ENCODE results near the gene CPHXL.

CPHXL gene

DNA sequence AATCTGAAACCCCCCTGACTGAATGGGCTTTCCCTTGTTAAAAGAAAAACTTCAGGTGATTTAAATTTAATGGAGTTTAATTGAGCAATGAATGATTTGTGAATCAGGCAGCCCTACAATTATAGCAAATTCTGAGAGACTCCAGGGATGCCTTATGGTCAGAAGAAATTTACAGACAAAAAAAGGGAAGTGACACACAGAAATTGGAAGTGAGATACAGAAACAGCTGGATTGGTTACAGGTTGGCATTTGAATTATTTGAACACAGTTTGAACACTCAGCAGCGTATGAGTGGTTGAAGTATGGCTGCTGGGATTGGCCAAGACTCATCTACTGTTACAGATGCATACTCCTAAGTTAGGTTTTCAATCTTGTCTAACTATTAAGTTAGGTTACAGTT is 19.0 kb upstream of the CPHXL start:
- H3K4me3 ChIP-seq (ENCODE audit: low read depth, low read length) = no peak overlapping the region
- DNase-seq (ENCODE audit: low read depth) = no peak
- TF ChIP-seq, protein P1, sequence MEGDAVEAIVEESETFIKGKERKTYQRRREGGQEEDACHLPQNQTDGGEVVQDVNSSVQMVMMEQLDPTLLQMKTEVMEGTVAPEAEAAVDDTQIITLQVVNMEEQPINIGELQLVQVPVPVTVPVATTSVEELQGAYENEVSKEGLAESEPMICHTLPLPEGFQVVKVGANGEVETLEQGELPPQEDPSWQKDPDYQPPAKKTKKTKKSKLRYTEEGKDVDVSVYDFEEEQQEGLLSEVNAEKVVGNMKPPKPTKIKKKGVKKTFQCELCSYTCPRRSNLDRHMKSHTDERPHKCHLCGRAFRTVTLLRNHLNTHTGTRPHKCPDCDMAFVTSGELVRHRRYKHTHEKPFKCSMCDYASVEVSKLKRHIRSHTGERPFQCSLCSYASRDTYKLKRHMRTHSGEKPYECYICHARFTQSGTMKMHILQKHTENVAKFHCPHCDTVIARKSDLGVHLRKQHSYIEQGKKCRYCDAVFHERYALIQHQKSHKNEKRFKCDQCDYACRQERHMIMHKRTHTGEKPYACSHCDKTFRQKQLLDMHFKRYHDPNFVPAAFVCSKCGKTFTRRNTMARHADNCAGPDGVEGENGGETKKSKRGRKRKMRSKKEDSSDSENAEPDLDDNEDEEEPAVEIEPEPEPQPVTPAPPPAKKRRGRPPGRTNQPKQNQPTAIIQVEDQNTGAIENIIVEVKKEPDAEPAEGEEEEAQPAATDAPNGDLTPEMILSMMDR (conservative IDR thresholded peaks at IDR 0.05; ENCODE audit: low read depth, low read length) = no peak

GRCh38 chr16:75742424-75743047 is 16.2 kb upstream of the CPHXL start:
- DNase-seq (ENCODE audit: low read depth) = no peak
- H3K4me3 ChIP-seq (ENCODE audit: low read depth, low read length) = no peak overlapping the region
- TF ChIP-seq, protein P1 (conservative IDR thresholded peaks at IDR 0.05; ENCODE audit: low read depth, low read length) = no peak

GRCh38 chr16:75733305-75734211 is 7.3 kb upstream of the CPHXL start:
- peak; percentile 43 for DNase-seq (ENCODE audit: low read depth)
- H3K4me3 ChIP-seq (ENCODE audit: low read depth, low read length) = no peak overlapping the region
- TF ChIP-seq, protein P1 (conservative IDR thresholded peaks at IDR 0.05; ENCODE audit: low read depth, low read length) = no peak

DNA sequence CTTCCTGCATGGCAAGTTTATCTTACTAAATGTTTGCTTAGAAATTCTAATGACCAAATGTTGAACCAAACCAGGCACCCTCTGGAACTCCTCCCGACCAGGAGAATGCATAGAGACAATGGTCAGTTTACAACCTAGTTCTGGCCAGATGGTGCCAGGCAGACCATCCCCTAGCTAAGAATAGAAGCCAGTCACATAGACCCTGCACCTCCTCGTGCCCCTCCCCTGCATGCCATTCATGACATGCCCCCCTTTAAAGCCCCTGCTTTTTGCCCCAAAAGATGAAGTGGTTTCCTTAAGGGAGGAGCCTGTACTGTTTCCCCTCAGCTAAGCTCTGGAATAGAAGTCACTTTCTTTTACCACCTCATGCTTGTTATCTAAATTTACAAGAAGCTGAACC is 6.6 kb upstream of the CPHXL start:
- no peak for DNase-seq (ENCODE audit: low read depth)
- no peak overlapping the region for H3K4me3 ChIP-seq (ENCODE audit: low read depth, low read length)

DNA sequence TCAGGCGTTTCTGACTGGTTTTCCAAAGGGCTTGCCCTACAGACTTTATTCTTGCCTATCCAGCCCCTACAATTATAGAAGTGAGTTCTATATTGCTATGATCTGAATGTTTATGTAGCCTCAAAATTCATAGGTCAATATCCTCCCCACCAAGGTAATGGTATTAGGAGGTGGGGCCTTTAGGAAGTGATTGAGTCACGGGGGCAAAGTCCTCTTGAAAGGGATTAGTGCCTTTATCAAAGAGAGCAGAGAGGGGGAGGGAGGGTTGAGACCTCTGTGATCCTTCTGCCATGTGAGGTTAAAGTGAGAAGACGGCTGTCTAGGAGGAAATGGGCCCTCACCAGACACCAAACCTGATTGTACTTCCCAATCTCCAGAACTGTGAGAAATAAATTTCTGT is 931 bp upstream of the CPHXL start:
- TF ChIP-seq, protein P1 (conservative IDR thresholded peaks at IDR 0.05; ENCODE audit: low read depth, low read length) = no peak
- no peak overlapping the region for H3K4me3 ChIP-seq (ENCODE audit: low read depth, low read length)
- DNase-seq (ENCODE audit: low read depth) = no peak

More for the DNA sequence above, 6.6 kb upstream of the CPHXL start:
- TF ChIP-seq, protein P1 (conservative IDR thresholded peaks at IDR 0.05; ENCODE audit: low read depth, low read length) = no peak

- no peak for DNase-seq (ENCODE audit: low read depth)
- no peak overlapping the region for H3K4me3 ChIP-seq (ENCODE audit: low read depth, low read length)
- TF ChIP-seq, protein P1 (conservative IDR thresholded peaks at IDR 0.05; ENCODE audit: low read depth, low read length) = no peak
Observed at GRCh38 chr16:75718452-75718851, 7.8 kb downstream of the CPHXL start.
